Measurements from ENCODE around the gene PIGW. TPM values are rescaled to one million over a fixed set of nuclear protein-coding genes. Genes with fewer than 3 reads are reported as not detected.

Gene PIGW
- polyA plus RNA-seq, 3 donors: 3.1 to 5.9 (median 3.7) TPM

GRCh38 chr17:36547776-36548175, 13.0 kb downstream of the PIGW start:
- Histone ChIP-seq H3K27me3 (ENCODE audit: control insufficient read depth in 2 of 2, insufficient read depth in 2 of 2, low read length in 2 of 2) (no peaks in the 10 kb centered on the region), H3K9me3 (replicated peaks in 1 of 2; ENCODE audit: control insufficient read depth in 1 of 2, insufficient read depth in 1 of 2, low read length in 2 of 2) (no peaks in the 10 kb centered on the region), H4K20me1 (ENCODE audit: insufficient read depth, low read length) (peaks cover 73% of the 10 kb centered on the region), H3K4me2 (replicated peaks; ENCODE audit: extremely low read depth, low read length, poor library complexity, severe bottlenecking) (peak overlapping the region; percentile 96), H3K79me2 (ENCODE audit: insufficient read depth, low read length) (peaks cover 89% of the 10 kb centered on the region), H3K4me3 (replicated peaks in 1 of 3; ENCODE audit: low read depth in 2 of 3, low read length in 3 of 3) (peak overlapping the region in 1 of 3 experiments; percentile 96), H3K4me1 (ENCODE audit: control insufficient read depth in 1 of 2, insufficient read depth in 2 of 2, low read length in 2 of 2) (peaks cover 57 to 67% of the 10 kb centered on the region in 2 donors), H3K9ac (ENCODE audit: insufficient read depth, low read length, poor library complexity, severe bottlenecking) (no peak overlapping the region), H3K36me3 (replicated peaks in 1 of 2; ENCODE audit: control insufficient read depth in 1 of 2, insufficient read depth in 2 of 2, low read length in 2 of 2) (peaks cover 0 to 16% of the 10 kb centered on the region in 2 donors), H3K27ac (ENCODE audit: low read depth in 1 of 2, low read length in 2 of 2) (peak overlapping the region in 1 of 2 donors; percentile 97), H2AFZ (ENCODE audit: insufficient read depth, low read depth, low read length, poor library complexity, severe bottlenecking) (no peak overlapping the region)
- H3K4me3 Mint-ChIP-seq: no peak overlapping the region
- H3K27ac Mint-ChIP-seq: peak overlapping the region in 5 of 7 donors; percentile 63 to 88 (median 68)
- H3K9me3 Mint-ChIP-seq: peaks cover 0 to 2% (median 0%) of the 10 kb centered on the region in 7 donors
- TF ChIP-seq CTCF (IDR thresholded peaks at IDR 0.05): no peak
- no peaks in the 10 kb centered on the region for H3K27me3 Mint-ChIP-seq (ENCODE audit: low read depth in 3 of 3)
- H3K4me1 Mint-ChIP-seq: peaks cover 52% of the 10 kb centered on the region
- no peak for DNase-seq
- intact Hi-C loops (cut with micrococcal nuclease): loop anchor here (5.0 to 10.0 kb wide), 2 partner anchors 45 to 407 kb away; partner anchors contain the start of gene DHRS11 (in 1 of the 2)
- peaks cover 5 to 16% of the 10 kb centered on the region in 2 donors for H3K36me3 Mint-ChIP-seq

- Histone ChIP-seq H3K36me3 (replicated peaks in 1 of 2; ENCODE audit: control insufficient read depth in 1 of 2, insufficient read depth in 2 of 2, low read length in 2 of 2) (peaks cover 13 to 31% of the 10 kb centered on the region in 2 donors), H3K27ac (ENCODE audit: low read depth in 1 of 2, low read length in 2 of 2) (peak overlapping the region in 1 of 2 donors; percentile 58), H2AFZ (ENCODE audit: insufficient read depth, low read depth, low read length, poor library complexity, severe bottlenecking) (no peak overlapping the region), H3K9me3 (replicated peaks in 1 of 2; ENCODE audit: control insufficient read depth in 1 of 2, insufficient read depth in 1 of 2, low read length in 2 of 2) (no peaks in the 10 kb centered on the region), H4K20me1 (ENCODE audit: insufficient read depth, low read length) (peaks cover 100% of the 10 kb centered on the region), H3K9ac (ENCODE audit: insufficient read depth, low read length, poor library complexity, severe bottlenecking) (no peak overlapping the region), H3K4me3 (replicated peaks in 1 of 3; ENCODE audit: low read depth in 2 of 3, low read length in 3 of 3) (peak overlapping the region in 1 of 3 experiments; percentile 17), H3K79me2 (ENCODE audit: insufficient read depth, low read length) (peaks cover 100% of the 10 kb centered on the region), H3K4me1 (ENCODE audit: control insufficient read depth in 1 of 2, insufficient read depth in 2 of 2, low read length in 2 of 2) (peaks cover 47 to 56% of the 10 kb centered on the region in 2 donors), H3K27me3 (ENCODE audit: control insufficient read depth in 2 of 2, insufficient read depth in 2 of 2, low read length in 2 of 2) (no peaks in the 10 kb centered on the region), H3K4me2 (replicated peaks; ENCODE audit: extremely low read depth, low read length, poor library complexity, severe bottlenecking) (peak overlapping the region; percentile 49)
- TF ChIP-seq CTCF (IDR thresholded peaks at IDR 0.05): no peak
- peak overlapping the region; percentile 40 to 83 (median 53) for H3K27ac Mint-ChIP-seq
- H3K4me1 Mint-ChIP-seq: peaks cover 42% of the 10 kb centered on the region
- DNase-seq: peak in 2 of 3 donors; percentile 9 to 30
- H3K27me3 Mint-ChIP-seq (ENCODE audit: low read depth in 3 of 3): no peaks in the 10 kb centered on the region
- no peaks in the 10 kb centered on the region for H3K9me3 Mint-ChIP-seq
- H3K4me3 Mint-ChIP-seq: no peak overlapping the region
- intact Hi-C loops (cut with micrococcal nuclease): no loop called here
- H3K36me3 Mint-ChIP-seq: peaks cover 12 to 36% of the 10 kb centered on the region in 2 donors
- WGBS (ENCODE audit: insufficient coverage): 100% methylated on average over 1 of the region's 8 CpGs
These were observed 16.0 kb downstream of the PIGW start for GRCh38 chr17:36550491-36551417.
